ENCODE measurements around the gene GSE1.

Gene GSE1

GRCh38 chr16:85709766-85710585, 96.9 kb downstream of the GSE1 start:
- no peak for FAIRE-seq

GRCh38 chr16:85710732-85711131, 97.6 kb downstream of the GSE1 start:
- DNase-seq (ENCODE audit: extremely low spot score, insufficient read length, low read depth): no peak
- FAIRE-seq: no peak

More at GRCh38 chr16:85709766-85710585, 96.9 kb downstream of the GSE1 start:
- DNase-seq (ENCODE audit: extremely low spot score, insufficient read length, low read depth): no peak

GRCh38 chr16:85711982-85712587, 99.0 kb downstream of the GSE1 start:
- FAIRE-seq (no peak), DNase-seq (ENCODE audit: extremely low spot score, insufficient read length, low read depth) (no peak)

- FAIRE-seq (no peak), DNase-seq (ENCODE audit: extremely low spot score, insufficient read length, low read depth) (no peak)
Measured at GRCh38 chr16:85712801-85713200, 99.7 kb downstream of the GSE1 start.

- DNase-seq (ENCODE audit: extremely low spot score, insufficient read length, low read depth): no peak
- FAIRE-seq: no peak
Measured at GRCh38 chr16:85715169-85716021, 102.3 kb downstream of the GSE1 start.

- FAIRE-seq: no peak
- DNase-seq (ENCODE audit: extremely low spot score, insufficient read length, low read depth): no peak
Measured at GRCh38 chr16:85716022-85716679, 103.0 kb downstream of the GSE1 start.

- DNase-seq (ENCODE audit: extremely low spot score, insufficient read length, low read depth) (no peak), FAIRE-seq (no peak)
Measured at GRCh38 chr16:85716680-85717038, 103.5 kb downstream of the GSE1 start.

GRCh38 chr16:85717393-85718152, 104.5 kb downstream of the GSE1 start:
- DNase-seq (ENCODE audit: extremely low spot score, insufficient read length, low read depth): peak; percentile 66

GRCh38 chr16:85718153-85718477, 105.0 kb downstream of the GSE1 start:
- FAIRE-seq (no peak), DNase-seq (ENCODE audit: extremely low spot score, insufficient read length, low read depth) (no peak)

More at GRCh38 chr16:85717393-85718152, 104.5 kb downstream of the GSE1 start:
- peak; percentile 70 for FAIRE-seq

GRCh38 chr16:85718682-85719081, 105.6 kb downstream of the GSE1 start:
- no peak for DNase-seq (ENCODE audit: extremely low spot score, insufficient read length, low read depth)
- FAIRE-seq: no peak

- FAIRE-seq (no peak), DNase-seq (ENCODE audit: extremely low spot score, insufficient read length, low read depth) (no peak)
Measured at GRCh38 chr16:85719605-85720301, 106.6 kb downstream of the GSE1 start.

- FAIRE-seq: no peak
- DNase-seq (ENCODE audit: extremely low spot score, insufficient read length, low read depth): no peak
Measured at GRCh38 chr16:85720302-85720637, 107.1 kb downstream of the GSE1 start.

- no peak for FAIRE-seq
Measured at GRCh38 chr16:85722128-85722893, 109.2 kb downstream of the GSE1 start.

GRCh38 chr16:85724126-85724879, 111.2 kb downstream of the GSE1 start:
- DNase-seq (ENCODE audit: extremely low spot score, insufficient read length, low read depth): no peak
- no peak for FAIRE-seq

More at GRCh38 chr16:85722128-85722893, 109.2 kb downstream of the GSE1 start:
- no peak for DNase-seq (ENCODE audit: extremely low spot score, insufficient read length, low read depth)

- no peak for FAIRE-seq
- no peak for DNase-seq (ENCODE audit: extremely low spot score, insufficient read length, low read depth)
Measured at GRCh38 chr16:85724936-85725335, 111.8 kb downstream of the GSE1 start.
